K562 treated with DMSO at 1 percent for 4 hours (cell line): Measurements from ENCODE around the gene CFAP73. TPM values are rescaled to one million over a fixed set of nuclear protein-coding genes. Genes with fewer than 3 reads are reported as not detected.

Experiments used
- total RNA-seq: library from RNA; unstranded; fragments of 300-600 nt; gene quantifications from 2 replicates; pipeline ENCODE4 v1.2.3, GENCODE V29; 2022; ENCODE audit not compliant: insufficient read depth

Gene CFAP73
- 0.47 TPM in 1 of 2 replicates, not detected in the other for total RNA-seq

DNA sequence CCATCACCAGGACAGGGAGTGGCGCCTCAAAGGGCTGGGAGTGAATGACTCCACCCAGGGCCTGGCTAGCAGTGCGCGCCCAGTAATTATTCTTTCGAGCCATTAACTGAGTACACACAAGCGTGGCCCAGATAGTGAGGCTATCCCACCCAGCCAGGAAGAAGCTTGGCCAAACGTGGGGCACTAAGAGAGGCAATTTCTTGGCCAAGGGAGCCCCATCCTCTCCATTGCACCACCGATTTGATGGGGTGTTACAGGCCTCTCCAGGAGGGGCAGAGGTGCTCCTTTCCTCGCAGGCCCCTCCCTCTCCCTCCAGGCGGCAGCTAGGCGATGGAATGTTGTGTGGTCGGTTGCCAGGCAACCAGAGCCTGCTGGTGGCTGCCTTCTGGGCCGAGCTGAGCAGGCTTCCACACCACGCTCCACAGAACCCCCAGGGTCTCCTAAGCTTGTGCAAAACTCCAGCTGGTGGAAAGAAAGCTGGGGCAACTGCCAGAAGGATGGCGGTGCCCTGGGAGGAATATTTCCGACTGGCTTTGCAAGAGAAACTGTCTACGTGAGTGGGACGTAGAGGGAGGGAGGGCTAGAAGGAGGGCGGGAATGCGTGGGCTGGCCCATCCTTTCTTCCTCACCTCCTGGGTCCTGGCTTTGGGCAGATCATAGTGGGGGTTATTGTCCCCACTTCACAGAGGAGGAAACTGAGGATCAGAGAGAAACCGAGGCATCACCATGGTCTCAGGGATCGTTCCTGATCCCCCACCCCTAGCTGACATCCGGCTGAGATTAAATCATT is at the start of gene CFAP73:
Gene CFAP73, plus strand, starts transcription at position 364 of the 790 bp plus-strand sequence. Its CDS starts 134 bp downstream, at position 498.

DNA sequence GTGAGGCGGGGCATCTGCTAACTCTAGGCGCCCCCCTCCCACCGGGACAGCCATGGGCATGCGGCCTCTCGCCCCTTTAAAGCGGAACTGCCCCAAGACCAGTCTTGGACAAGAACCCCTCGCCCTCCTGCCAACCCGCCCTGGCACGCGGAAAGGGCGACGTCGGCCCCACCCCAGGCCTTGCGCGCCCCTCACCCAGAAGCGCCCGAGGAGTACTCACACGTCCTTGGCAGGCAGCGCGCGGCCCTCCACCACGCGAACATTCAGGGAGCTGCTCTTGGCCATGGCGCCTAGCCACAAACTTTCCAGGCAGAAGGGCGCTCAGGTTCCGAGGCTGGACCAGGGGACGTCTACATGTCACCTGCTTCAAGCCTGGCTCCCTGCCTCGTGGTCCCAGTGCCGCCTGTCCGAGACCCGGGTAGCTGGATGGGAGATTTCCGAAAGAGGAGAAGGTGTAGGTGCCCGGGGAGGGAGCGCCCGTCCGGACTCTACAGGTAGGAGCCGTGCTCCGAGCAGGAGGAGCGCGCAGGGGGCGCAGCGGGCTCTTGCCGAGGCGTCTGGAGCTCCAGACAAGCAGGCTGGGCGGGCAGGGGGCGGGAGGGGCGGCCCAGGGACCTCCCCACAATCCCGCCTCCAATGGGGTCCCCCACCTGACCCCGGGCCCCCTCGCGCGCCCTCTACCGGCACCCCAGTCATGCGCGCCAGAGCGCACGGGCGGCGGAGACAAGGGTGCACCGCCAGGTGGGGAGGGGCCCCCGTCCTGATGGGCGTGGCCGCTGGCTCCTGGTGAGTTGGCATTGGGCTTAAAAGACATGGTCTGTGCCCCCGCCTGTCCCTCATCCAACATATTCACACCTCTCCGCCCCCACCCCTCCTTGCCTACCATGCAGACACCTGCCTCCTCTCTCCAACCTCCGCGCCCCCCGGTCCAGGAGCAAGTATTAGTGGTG is 14.1 kb upstream of the CFAP73 start, which contains the start of gene RASAL1:
Gene RASAL1, minus strand, starts transcription at position 584 of the 950 bp plus-strand sequence. Its CDS starts 299 bp downstream, at position 285.

DNA sequence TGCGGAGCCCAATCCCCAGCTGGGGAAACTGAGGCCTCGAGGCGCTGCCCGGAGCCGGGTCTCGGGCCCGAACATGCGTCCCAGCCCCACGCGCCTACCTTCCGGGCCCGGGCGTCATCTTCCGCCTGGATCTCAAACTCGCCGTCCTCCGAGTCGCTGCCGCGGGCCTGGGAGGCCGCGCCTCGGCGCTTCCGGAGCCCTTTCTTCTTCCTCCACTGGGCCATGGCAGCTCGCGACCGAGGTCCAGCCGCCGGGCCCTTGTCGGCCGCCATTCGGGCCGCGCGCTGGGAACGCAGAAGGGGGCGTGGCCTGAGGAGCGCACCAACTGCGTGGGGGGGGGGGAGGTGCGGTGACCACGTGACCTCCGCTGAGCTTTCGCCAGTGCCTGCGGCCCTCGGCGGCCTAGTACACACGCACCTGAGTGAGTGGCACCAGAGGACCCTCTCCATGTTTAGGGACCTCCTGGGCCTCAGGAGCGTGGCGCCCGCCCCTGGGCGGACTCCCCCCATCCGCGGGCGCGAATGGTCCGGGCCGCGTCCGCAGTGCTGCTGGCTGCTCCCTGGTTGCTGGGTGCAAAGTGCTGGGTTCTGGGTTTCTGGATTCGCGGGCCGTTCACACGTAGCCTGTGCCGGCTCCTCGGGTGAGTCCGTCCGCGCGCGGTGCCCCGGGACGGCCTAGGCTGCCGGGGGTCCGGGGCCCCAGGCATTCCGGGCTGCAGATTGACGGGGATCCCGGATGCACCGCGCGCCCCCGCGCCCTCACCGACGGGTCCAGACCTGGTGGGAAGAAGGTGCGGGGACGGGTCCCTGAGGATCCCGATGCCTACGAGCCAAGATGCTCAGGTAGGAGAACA is 35.9 kb downstream of the CFAP73 start, which contains the start of the genes DDX54 and RITA1:
Gene DDX54, minus strand, starts transcription at position 299 of the 853 bp plus-strand sequence. Its CDS starts 27 bp downstream, at position 272.
Gene RITA1, plus strand, starts transcription at position 542 of the 853 bp plus-strand sequence. CDS start 1,026 bp downstream, outside the sequence.

Other genes starting within 250 kb of the CFAP73 start
- not detected in 2 replicates for gene OAS1, start 242.8 kb upstream of the CFAP73 start, total RNA-seq
- gene OAS3, start 211.2 kb upstream of the CFAP73 start, total RNA-seq, result 6.3 and 11.4 TPM in 2 replicates
- gene OAS2, start 171.2 kb upstream of the CFAP73 start, total RNA-seq, result not detected in 2 replicates
- not detected in 2 replicates for gene DTX1, start 93.0 kb upstream of the CFAP73 start, total RNA-seq
- not detected in 2 replicates for gene RASAL1, start 14.0 kb upstream of the CFAP73 start, total RNA-seq
- 70.7 and 79.5 TPM in 2 replicates for gene DDX54, start 35.8 kb downstream of the CFAP73 start, total RNA-seq
- 27.0 and 29.0 TPM in 2 replicates for gene RITA1, start 36.0 kb downstream of the CFAP73 start, total RNA-seq
- gene TPCN1, start 71.7 kb downstream of the CFAP73 start, total RNA-seq, result 25.6 and 35.8 TPM in 2 replicates
- gene SLC8B1, start 185.4 kb downstream of the CFAP73 start, total RNA-seq, result 27.0 and 35.2 TPM in 2 replicates
- gene PLBD2, start 208.9 kb downstream of the CFAP73 start, total RNA-seq, result 41.4 and 43.2 TPM in 2 replicates